Mammary epithelial cell (primary cell): ENCODE data around the gene NTMT2.

Experiments used
- EZH2 ChIP-seq: IDR thresholded peaks from 2 replicates; pipeline ENCODE4 v1.6.1; 2012; ENCODE audit warnings: low read length, inconsistent platforms, borderline replicate concordance
- TF ChIP-seq, protein P1 (sequence below), 2 donors: IDR thresholded peaks in 1 of 2; conservative IDR thresholded peaks in 1 of 2; 2 replicates each; pipeline ENCODE4 v1.5.1; 2011 to 2012; ENCODE audit warnings: inconsistent platforms in 2 of 2, low read length in 2 of 2, mild to moderate bottlenecking in 2 of 2, control low read depth in 1 of 2, low read depth in 1 of 2; ENCODE audit not compliant: insufficient read depth in 1 of 2; ENCODE audit errors: extremely low read depth in 1 of 2

DNA sequence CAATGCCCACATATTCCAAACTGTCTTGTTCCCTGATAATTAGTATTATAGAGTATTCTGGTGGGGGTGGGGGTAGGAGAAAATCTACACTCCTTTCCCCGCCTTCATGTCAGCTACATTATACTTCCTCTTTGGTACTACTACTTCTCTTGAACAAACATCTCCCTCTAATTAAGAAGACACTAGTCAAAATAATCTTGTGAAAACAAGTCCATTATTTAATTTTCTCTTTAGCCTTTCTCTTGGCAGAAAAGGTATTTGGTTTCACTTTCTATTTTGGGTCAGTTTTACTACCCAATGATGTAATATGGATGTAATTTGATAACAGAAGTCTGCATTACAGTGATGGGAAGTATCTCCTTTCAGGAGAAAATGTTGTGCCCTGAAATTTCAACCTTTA is 22.5 kb downstream of the NTMT2 start:
- TF ChIP-seq, protein P1, sequence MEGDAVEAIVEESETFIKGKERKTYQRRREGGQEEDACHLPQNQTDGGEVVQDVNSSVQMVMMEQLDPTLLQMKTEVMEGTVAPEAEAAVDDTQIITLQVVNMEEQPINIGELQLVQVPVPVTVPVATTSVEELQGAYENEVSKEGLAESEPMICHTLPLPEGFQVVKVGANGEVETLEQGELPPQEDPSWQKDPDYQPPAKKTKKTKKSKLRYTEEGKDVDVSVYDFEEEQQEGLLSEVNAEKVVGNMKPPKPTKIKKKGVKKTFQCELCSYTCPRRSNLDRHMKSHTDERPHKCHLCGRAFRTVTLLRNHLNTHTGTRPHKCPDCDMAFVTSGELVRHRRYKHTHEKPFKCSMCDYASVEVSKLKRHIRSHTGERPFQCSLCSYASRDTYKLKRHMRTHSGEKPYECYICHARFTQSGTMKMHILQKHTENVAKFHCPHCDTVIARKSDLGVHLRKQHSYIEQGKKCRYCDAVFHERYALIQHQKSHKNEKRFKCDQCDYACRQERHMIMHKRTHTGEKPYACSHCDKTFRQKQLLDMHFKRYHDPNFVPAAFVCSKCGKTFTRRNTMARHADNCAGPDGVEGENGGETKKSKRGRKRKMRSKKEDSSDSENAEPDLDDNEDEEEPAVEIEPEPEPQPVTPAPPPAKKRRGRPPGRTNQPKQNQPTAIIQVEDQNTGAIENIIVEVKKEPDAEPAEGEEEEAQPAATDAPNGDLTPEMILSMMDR (conservative IDR thresholded peaks at IDR 0.05 in 1 of 2, IDR thresholded peaks at IDR 0.05 in 1 of 2; ENCODE audit: extremely low read depth in 1 of 2, insufficient read depth in 1 of 2, low read depth in 1 of 2, low read length in 2 of 2): no peak
- no peak for TF ChIP-seq EZH2
